Measurements from ENCODE around the gene MRPL53. TPM values are rescaled to one million over a fixed set of nuclear protein-coding genes. Genes with fewer than 3 reads are reported as not detected.

The MRPL53 gene
- total and polyA plus RNA-seq, 2 of the 13 experiments (the other 11 are each of a cell fraction or from before 2014, with no cell fraction given), result 34.3 to 51.9 TPM

DNA sequence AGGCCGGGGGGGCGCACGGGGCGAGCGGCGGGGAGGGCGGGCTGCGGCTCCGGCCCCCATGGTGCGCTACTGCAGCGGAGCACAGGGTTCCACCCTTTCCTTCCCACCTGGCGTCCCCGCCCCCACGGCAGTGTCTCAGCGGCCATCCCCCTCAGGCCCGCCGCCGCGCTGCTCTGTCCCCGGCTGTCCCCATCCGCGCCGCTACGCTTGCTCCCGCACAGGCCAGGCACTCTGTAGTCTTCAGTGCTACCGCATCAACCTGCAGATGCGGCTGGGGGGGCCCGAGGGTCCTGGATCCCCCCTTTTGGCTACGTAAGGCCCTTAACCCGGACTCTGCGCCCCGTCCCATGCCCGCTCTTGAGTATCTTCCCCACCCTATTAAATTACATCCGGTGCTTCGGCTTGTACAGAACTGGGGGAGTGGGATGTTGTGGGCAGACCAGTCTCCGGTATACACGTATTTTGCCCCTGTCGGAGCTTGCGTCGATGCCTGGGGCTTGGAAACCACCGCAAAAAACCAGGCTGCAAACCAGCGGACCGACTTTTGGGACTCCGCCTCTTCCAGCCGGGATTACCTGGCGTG, 14.8 kb downstream of the MRPL53 start (continued):
- TF ChIP-seq, protein P1, sequence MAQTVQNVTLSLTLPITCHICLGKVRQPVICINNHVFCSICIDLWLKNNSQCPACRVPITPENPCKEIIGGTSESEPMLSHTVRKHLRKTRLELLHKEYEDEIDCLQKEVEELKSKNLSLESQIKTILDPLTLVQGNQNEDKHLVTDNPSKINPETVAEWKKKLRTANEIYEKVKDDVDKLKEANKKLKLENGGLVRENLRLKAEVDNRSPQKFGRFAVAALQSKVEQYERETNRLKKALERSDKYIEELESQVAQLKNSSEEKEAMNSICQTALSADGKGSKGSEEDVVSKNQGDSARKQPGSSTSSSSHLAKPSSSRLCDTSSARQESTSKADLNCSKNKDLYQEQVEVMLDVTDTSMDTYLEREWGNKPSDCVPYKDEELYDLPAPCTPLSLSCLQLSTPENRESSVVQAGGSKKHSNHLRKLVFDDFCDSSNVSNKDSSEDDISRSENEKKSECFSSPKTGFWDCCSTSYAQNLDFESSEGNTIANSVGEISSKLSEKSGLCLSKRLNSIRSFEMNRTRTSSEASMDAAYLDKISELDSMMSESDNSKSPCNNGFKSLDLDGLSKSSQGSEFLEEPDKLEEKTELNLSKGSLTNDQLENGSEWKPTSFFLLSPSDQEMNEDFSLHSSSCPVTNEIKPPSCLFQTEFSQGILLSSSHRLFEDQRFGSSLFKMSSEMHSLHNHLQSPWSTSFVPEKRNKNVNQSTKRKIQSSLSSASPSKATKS (CRISPR knock-in tag; IDR thresholded peaks at IDR 0.05), result no peak
- TF ChIP-seq POLR2G (IDR thresholded peaks at IDR 0.05; ENCODE audit: low read depth, low read length) (peak; percentile 76), NFIB (CRISPR knock-in tag; IDR thresholded peaks at IDR 0.05; ENCODE audit: borderline replicate concordance) (no peak; the same call in 1 of the 2 replicates), RORA (CRISPR knock-in tag; IDR thresholded peaks at IDR 0.05) (no peak), SOX6 (IDR thresholded peaks at IDR 0.05) (no peak), SOX6 (CRISPR knock-in tag; IDR thresholded peaks at IDR 0.05) (no peak), ZNF543 (CRISPR knock-in tag; IDR thresholded peaks at IDR 0.05) (0 out of 2 replicates have a peak, but pooled peaks have one; percentile 79), ZNF556 (CRISPR knock-in tag; IDR thresholded peaks at IDR 0.05; ENCODE audit: borderline replicate concordance) (no peak), ZNF607 (CRISPR knock-in tag; IDR thresholded peaks at IDR 0.05; ENCODE audit: borderline replicate concordance) (no peak), ZNF326 (CRISPR knock-in tag; IDR thresholded peaks at IDR 0.05; ENCODE audit: borderline replicate concordance) (no peak), SMARCC2 (IDR thresholded peaks at IDR 0.05) (no peak; the same call in 1 of the 2 replicates), ELF3 (CRISPR knock-in tag; IDR thresholded peaks at IDR 0.05) (peak; percentile 65; the same call in 1 of the 2 replicates), SRSF4 (IDR thresholded peaks at IDR 0.05; ENCODE audit: low read depth, low read length, poor library complexity, severe bottlenecking) (no peak), HOXD1 (CRISPR knock-in tag; IDR thresholded peaks at IDR 0.05) (peak; percentile 66; the same call in 1 of the 2 replicates), ZNF747 (CRISPR knock-in tag; IDR thresholded peaks at IDR 0.05; ENCODE audit: borderline replicate concordance) (no peak), NR2C2 (CRISPR knock-in tag; IDR thresholded peaks at IDR 0.05; ENCODE audit: borderline replicate concordance) (peak; percentile 83; the same call in 1 of the 2 replicates), ZNF431 (CRISPR knock-in tag; IDR thresholded peaks at IDR 0.05; ENCODE audit: borderline replicate concordance, low read depth) (no peak), ZNF782 (CRISPR knock-in tag; IDR thresholded peaks at IDR 0.05; ENCODE audit: borderline replicate concordance) (peak; percentile 87; the same call in 1 of the 2 replicates), TCF12 (IDR thresholded peaks at IDR 0.05) (no peak), TCF12 (CRISPR knock-in tag; IDR thresholded peaks at IDR 0.05) (peak; percentile 57; the same call in 1 of the 2 replicates), MYC (CRISPR knock-in tag; IDR thresholded peaks at IDR 0.05; ENCODE audit: borderline replicate concordance) (peak; percentile 86), ZEB1 (IDR thresholded peaks at IDR 0.05; ENCODE audit: insufficient replicate concordance, low read depth) (peak; percentile 93)
- TF ChIP-seq, protein P2, sequence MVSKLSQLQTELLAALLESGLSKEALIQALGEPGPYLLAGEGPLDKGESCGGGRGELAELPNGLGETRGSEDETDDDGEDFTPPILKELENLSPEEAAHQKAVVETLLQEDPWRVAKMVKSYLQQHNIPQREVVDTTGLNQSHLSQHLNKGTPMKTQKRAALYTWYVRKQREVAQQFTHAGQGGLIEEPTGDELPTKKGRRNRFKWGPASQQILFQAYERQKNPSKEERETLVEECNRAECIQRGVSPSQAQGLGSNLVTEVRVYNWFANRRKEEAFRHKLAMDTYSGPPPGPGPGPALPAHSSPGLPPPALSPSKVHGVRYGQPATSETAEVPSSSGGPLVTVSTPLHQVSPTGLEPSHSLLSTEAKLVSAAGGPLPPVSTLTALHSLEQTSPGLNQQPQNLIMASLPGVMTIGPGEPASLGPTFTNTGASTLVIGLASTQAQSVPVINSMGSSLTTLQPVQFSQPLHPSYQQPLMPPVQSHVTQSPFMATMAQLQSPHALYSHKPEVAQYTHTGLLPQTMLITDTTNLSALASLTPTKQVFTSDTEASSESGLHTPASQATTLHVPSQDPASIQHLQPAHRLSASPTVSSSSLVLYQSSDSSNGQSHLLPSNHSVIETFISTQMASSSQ (IDR thresholded peaks at IDR 0.05; ENCODE audit: low read depth), result peak; percentile 17; the same call in 1 of the 2 replicates
- TF ChIP-seq, protein P2 (CRISPR knock-in tag; IDR thresholded peaks at IDR 0.05; ENCODE audit: borderline replicate concordance), result no peak; the same call in 1 of the 2 replicates

Measured in HepG2 (cell line).